Fibroblast of mammary gland (primary cell): ENCODE data around the gene ADIPOR2.
"Not testable (repeated sequence)": the region's sequence is repeated elsewhere in the genome, so short reads cannot be mapped to it uniquely, and the experiment has no call there.

Experiments used
- DNase-seq: peaks from one replicate; pipeline ENCODE4 v3.0.0-alpha.2; 2010; ENCODE audit warnings: low read depth
- H3K4me3 ChIP-seq: 2 replicates; pipeline ENCODE4 v1.5.1; 2011; ENCODE audit warnings: low read depth, mild to moderate bottlenecking, low read length, moderate library complexity; ENCODE audit not compliant: control insufficient read depth
- TF ChIP-seq, protein P1 (sequence below): conservative IDR thresholded peaks from 2 replicates; pipeline ENCODE4 v1.5.1; 2011; ENCODE audit warnings: low read depth, low read length, inconsistent platforms; ENCODE audit not compliant: control insufficient read depth, insufficient read depth

ADIPOR2 gene

DNA sequence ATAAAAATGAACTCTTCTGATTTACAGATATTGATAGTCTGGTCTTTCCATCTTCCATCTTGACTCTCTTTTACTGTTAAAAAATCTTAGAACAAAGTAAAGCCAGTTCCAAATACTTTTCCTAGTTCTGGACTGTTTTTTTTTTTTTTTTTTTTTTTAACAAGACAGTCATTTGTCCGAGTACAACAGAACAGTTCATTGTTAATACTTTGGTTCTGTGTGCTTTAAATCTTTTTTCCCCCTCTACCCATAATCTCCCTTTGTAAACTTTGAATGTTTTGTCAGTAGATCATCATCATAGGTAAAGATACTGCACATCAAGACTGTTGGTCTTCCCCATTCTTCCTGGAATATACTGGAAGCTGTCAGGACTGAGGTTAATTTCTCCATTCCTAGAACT is 38.0 kb downstream of the ADIPOR2 start:
- TF ChIP-seq, protein P1, sequence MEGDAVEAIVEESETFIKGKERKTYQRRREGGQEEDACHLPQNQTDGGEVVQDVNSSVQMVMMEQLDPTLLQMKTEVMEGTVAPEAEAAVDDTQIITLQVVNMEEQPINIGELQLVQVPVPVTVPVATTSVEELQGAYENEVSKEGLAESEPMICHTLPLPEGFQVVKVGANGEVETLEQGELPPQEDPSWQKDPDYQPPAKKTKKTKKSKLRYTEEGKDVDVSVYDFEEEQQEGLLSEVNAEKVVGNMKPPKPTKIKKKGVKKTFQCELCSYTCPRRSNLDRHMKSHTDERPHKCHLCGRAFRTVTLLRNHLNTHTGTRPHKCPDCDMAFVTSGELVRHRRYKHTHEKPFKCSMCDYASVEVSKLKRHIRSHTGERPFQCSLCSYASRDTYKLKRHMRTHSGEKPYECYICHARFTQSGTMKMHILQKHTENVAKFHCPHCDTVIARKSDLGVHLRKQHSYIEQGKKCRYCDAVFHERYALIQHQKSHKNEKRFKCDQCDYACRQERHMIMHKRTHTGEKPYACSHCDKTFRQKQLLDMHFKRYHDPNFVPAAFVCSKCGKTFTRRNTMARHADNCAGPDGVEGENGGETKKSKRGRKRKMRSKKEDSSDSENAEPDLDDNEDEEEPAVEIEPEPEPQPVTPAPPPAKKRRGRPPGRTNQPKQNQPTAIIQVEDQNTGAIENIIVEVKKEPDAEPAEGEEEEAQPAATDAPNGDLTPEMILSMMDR, result no peak
- no peak overlapping the region for H3K4me3 ChIP-seq
- DNase-seq, result no peak

DNA sequence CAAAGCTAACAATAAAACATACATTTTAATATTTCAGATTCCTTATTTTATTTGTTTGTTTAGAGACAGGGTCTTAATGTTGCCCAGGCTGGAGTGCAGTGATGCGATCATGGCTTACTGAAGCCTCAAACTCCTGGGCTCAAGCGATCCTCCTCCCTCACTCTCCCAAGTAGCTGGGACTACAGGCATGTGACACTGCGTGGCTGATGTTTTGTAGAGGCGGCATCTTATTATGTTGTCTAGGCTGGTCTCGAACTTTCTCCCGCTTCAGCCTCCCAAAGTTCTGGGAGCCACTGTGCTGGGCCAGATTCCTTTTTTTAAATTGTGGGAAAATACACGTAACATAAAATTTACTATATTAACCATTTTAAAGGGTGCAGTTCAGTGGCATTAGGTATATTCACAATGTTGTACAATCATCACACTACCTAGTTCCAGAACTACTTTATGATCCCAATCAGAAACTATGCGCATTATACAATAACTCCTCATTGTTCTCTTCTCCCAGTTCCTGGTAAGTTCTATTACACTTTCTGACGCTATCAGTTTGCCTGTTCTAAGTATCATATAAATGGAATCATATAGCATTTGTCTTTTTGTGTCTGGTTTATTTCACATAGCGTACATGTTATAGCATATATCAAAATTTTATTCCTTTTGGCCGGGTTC is 40.3 kb downstream of the ADIPOR2 start:
- no peak overlapping the region for H3K4me3 ChIP-seq
- TF ChIP-seq, protein P1, result no peak
- DNase-seq, result no peak

DNA sequence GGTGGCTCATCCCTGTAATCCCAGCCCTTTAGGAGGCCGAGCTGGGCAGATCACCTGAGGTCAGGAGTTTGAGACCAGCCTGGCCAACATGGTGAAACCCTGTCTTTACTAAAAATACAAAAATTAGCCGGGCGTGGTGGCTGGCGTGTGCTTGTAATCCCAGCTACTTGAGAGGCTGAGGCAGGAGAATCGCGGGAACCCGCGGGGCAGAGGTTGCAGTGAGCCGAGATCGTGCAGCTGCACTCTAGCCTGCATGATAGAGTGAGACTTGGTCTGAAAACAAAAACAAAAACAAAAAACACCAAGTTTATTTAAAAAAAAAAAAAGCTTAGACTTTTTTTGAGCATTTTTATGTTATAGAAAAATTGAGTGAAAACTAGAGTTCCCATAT is 40.8 kb downstream of the ADIPOR2 start:
- not testable (repeated sequence) for DNase-seq

DNA sequence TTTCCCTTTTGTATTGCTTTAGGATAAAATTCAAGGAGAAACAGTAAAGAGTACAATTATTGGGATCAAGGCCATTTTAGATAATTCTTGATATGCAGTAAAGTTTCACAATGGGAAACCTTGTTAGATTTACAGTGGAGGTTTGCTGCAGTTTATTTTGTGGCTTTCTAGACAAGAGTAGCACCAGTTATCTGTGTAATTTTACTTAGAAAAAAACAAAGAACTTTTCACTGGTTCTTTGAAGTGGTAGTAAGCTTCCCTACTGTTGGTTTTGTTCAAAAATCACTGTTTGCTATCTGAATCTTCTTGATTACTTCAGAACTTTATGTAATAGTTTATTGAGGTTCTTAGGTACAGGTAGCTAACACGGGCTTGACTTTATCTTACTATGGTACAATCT is 42.0 kb downstream of the ADIPOR2 start:
- H3K4me3 ChIP-seq, result no peak overlapping the region
- TF ChIP-seq, protein P1, result no peak
- DNase-seq, result no peak

More for the DNA sequence above, 40.8 kb downstream of the ADIPOR2 start:
- H3K4me3 ChIP-seq, result not testable (repeated sequence)

DNA sequence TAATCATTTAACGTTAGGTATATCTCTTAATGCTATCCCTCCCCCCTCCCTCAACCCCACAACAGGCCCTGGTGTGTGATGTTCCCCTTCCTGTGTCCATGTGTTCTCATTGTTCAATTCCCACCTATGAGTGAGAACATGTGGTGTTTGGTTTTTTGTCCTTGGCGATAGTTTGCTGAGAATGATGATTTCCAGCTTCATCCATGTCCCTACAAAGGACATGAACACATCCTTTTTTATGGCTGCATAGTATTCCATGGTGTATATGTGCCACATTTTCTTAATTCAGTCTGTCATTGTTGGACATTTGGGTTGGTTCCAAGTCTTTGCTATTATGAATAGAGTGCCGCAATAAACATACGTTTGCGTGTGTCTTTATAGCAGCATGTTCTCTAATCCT is 42.8 kb downstream of the ADIPOR2 start:
- DNase-seq, H3K4me3 ChIP-seq: not testable (repeated sequence)

DNA sequence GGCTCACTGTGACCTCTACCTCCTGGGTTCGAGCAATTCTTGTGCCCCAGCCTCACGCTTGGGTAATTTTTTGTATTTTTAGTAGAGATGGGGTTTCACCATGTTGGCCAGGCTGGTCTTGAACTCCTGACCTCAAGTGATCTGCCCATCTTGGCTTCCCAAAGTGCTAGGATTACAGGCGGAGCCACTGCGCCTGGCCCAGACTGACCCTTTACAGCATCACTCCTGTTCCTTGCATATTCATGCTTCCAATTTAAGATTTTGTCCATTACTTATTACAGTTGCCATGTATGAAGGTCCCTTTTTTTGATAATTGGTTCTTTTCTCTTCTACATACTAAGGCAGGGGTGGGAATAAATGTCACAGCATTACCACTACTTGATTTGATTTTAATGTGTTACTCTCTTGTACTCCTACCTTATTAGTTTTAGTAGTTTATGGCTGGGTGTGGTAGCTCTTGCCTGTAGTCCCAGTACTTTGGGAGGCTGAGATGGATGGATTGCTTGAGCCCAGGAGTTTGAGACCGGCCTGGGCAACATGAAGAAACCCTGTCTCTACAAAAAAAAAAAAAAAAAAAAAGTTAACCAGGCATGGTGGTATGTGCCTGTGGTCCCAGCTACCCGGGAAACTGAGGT is 46.9 kb downstream of the ADIPOR2 start:
- H3K4me3 ChIP-seq, result no peak overlapping the region
- no peak for DNase-seq
- TF ChIP-seq, protein P1, result no peak

DNA sequence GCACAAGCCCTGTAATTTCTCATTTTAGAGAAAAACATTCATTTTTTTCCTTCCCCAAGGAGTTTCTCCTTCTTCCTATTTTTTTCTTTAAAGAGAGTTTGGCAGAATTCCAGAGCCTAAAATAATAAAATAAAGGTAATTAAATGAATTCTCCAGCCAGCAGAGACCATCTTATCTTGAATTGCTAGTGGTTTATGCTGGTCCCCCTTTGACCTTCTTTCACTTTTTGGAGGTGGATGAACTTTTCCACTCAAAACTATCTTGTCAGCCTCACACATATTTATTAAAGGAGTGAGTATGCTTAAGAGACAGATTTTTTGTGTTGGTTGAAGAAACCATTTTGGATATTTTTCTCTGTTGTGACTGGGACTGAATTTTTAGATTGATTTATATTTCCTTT is 47.6 kb downstream of the ADIPOR2 start:
- TF ChIP-seq, protein P1, result no peak
- H3K4me3 ChIP-seq, result no peak overlapping the region
- DNase-seq, result no peak

DNA sequence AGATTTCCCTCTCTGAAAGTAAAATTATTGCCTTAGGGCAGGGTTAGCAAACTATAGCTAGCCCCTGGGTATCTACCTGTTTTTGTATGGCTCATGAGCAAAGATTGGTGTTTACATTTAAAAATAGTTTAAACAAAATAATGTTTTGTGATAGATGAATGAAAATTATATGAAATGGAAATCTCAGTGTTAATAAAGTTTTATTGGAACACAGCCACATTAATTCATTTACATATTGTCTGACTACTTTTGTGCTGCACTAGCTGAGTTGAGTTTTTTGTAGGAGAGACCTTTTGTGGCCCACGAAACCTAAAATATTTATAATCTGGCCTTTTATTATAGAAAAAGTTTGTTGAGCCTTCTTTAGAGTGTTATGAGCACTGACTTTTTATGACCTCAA is 48.5 kb downstream of the ADIPOR2 start:
- no peak overlapping the region for H3K4me3 ChIP-seq
- TF ChIP-seq, protein P1, result no peak
- DNase-seq, result no peak
